NCI-H748 (cell line): Measurements from ENCODE around the gene PTTG1IP.
A peak's percentile ranks its signal among the peaks of the same experiment; 100 is the strongest.

Experiments
- DNase-seq: peaks from one replicate; lab custom pipeline; 2025; ENCODE audit not compliant: unreplicated experiment; lab: John Stamatoyannopoulos, UW

PTTG1IP gene

GRCh38 chr21:44828362-44829056 lies 45.0 kb downstream of the PTTG1IP start:
- no peak for DNase-seq

- DNase-seq = no peak
These were observed 50.3 kb downstream of the PTTG1IP start for GRCh38 chr21:44823179-44823660.

GRCh38 chr21:44822484-44823178 lies 50.9 kb downstream of the PTTG1IP start:
- DNase-seq = no peak

GRCh38 chr21:44820851-44821250 lies 52.6 kb downstream of the PTTG1IP start:
- no peak for DNase-seq

GRCh38 chr21:44819283-44820243 lies 53.9 kb downstream of the PTTG1IP start:
- DNase-seq = no peak

- no peak for DNase-seq
These were observed 54.9 kb downstream of the PTTG1IP start for GRCh38 chr21:44818640-44819011.

- DNase-seq = peak; percentile 77
These were observed 55.4 kb downstream of the PTTG1IP start, which contains the start of gene SUMO3 for GRCh38 chr21:44817914-44818639. SUMO3 (minus strand) TSS chr21:44818062; CDS start chr21:44817968, 94 bp downstream.

GRCh38 chr21:44817506-44817880 lies 56.0 kb downstream of the PTTG1IP start:
- peak; percentile 85 for DNase-seq

GRCh38 chr21:44816761-44817505 lies 56.6 kb downstream of the PTTG1IP start:
- no peak for DNase-seq

GRCh38 chr21:44815852-44816628 lies 57.5 kb downstream of the PTTG1IP start:
- DNase-seq = peak; percentile 9

GRCh38 chr21:44815225-44815624 lies 58.3 kb downstream of the PTTG1IP start:
- DNase-seq = no peak

GRCh38 chr21:44814498-44815023 lies 58.9 kb downstream of the PTTG1IP start:
- DNase-seq = no peak

- DNase-seq = no peak
These were observed 59.8 kb downstream of the PTTG1IP start for GRCh38 chr21:44813727-44814126.

GRCh38 chr21:44813149-44813548 lies 60.3 kb downstream of the PTTG1IP start:
- no peak for DNase-seq

GRCh38 chr21:44812640-44813039 lies 60.9 kb downstream of the PTTG1IP start:
- DNase-seq = no peak

- no peak for DNase-seq
These were observed 62.7 kb downstream of the PTTG1IP start for GRCh38 chr21:44810779-44811178.

- DNase-seq = no peak
These were observed 67.6 kb downstream of the PTTG1IP start for GRCh38 chr21:44805859-44806258.

GRCh38 chr21:44805226-44805625 lies 68.3 kb downstream of the PTTG1IP start:
- no peak for DNase-seq

GRCh38 chr21:44804762-44805161 lies 68.7 kb downstream of the PTTG1IP start:
- DNase-seq = no peak
